Measurements from ENCODE around the gene ITGB5. TPM values are rescaled to one million over a fixed set of nuclear protein-coding genes. Genes with fewer than 3 reads are reported as not detected.

The ITGB5 gene
- polyA plus RNA-seq, 1 experiment = 393 TPM

DNA sequence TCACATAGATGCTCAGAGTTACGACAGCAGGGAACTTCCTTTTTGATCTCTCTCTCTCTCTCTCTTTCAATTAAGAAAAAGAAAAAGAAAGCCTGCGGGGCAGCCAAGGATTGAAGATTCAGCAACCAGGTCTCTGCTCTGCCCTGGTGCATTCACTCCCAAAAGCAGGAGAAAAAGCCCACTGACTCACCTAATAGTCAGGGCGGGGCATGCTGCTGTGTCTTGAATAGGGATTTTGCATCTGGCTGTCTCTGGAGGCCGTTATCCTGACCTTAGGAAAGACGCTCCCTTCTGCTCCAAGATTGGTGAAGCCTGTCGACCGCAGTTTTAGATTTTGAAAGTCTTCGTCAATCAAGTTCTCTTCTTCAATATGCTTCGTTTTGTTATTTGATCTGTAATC, 20.8 kb upstream of the ITGB5 start:
- no peak for DNase-seq (ENCODE audit: low read depth)
- POLR2A ChIA-PET = no interaction called here

DNA sequence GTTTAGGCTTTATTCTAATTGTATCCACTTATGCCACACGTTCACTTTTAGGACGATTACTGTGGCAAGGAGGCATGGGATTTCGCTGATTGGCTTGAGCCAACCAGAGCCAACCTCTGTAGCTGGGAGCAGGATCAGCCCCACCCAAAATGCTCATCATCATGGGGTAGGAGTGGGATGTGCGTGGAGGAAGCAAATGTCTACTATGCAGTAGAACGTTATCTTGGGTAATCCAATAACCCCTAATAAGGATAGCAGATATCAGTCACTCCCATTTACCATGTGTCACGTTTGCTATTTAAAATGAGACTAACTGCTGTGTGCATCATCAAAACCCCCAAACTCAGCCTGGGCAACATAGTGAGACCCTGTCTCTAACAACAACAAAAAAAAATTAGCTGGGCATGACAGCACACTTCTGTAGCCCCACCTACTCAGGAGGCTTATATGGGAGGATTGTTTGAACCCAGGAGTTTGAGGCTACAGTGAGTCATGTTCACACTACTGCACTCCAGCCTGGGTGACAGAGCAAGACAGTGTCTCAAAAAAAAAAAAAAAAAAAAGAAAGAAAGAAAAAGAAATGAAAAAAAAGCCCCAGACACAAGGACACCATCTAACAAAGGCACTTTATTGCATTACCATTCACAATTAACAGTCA, 17.8 kb upstream of the ITGB5 start:
- POLR2A ChIA-PET = no interaction called here
- DNase-seq (ENCODE audit: low read depth) = no peak
- no peak overlapping the region for H3K4me3 ChIP-seq (ENCODE audit: low read depth, low read length)
- no peaks in the 10 kb centered on the region for H3K36me3 ChIP-seq (ENCODE audit: control insufficient read depth, insufficient read depth, low read length)
- TF ChIP-seq, protein P1, sequence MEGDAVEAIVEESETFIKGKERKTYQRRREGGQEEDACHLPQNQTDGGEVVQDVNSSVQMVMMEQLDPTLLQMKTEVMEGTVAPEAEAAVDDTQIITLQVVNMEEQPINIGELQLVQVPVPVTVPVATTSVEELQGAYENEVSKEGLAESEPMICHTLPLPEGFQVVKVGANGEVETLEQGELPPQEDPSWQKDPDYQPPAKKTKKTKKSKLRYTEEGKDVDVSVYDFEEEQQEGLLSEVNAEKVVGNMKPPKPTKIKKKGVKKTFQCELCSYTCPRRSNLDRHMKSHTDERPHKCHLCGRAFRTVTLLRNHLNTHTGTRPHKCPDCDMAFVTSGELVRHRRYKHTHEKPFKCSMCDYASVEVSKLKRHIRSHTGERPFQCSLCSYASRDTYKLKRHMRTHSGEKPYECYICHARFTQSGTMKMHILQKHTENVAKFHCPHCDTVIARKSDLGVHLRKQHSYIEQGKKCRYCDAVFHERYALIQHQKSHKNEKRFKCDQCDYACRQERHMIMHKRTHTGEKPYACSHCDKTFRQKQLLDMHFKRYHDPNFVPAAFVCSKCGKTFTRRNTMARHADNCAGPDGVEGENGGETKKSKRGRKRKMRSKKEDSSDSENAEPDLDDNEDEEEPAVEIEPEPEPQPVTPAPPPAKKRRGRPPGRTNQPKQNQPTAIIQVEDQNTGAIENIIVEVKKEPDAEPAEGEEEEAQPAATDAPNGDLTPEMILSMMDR (IDR thresholded peaks at IDR 0.05; ENCODE audit: insufficient read depth, low read depth, low read length) = no peak
- CTCF ChIA-PET = interaction anchor here (1.0 to 7.1 kb wide), 6 partner anchors 29 to 345 kb away, joined by 3 to 223 read pairs (median 4); no protein-coding TSS in a partner anchor
- H3K27me3 ChIP-seq (ENCODE audit: control insufficient read depth, insufficient read depth, low read length) = peaks cover 4% of the 10 kb centered on the region; the same call in 1 of the 2 replicates

More for the DNA sequence above, 20.8 kb upstream of the ITGB5 start:
- peaks cover 10% of the 10 kb centered on the region; the same call in 1 of the 2 replicates for H3K27me3 ChIP-seq (ENCODE audit: control insufficient read depth, insufficient read depth, low read length)
- H3K4me3 ChIP-seq (ENCODE audit: low read depth, low read length) = no peak overlapping the region
- TF ChIP-seq, protein P1 (IDR thresholded peaks at IDR 0.05; ENCODE audit: insufficient read depth, low read depth, low read length) = no peak
- CTCF ChIA-PET = interaction anchor here (2.2 kb wide), 1 partner anchor 678 kb away, joined by 11 read pairs; no protein-coding TSS in a partner anchor
- H3K36me3 ChIP-seq (ENCODE audit: control insufficient read depth, insufficient read depth, low read length) = no peaks in the 10 kb centered on the region

DNA sequence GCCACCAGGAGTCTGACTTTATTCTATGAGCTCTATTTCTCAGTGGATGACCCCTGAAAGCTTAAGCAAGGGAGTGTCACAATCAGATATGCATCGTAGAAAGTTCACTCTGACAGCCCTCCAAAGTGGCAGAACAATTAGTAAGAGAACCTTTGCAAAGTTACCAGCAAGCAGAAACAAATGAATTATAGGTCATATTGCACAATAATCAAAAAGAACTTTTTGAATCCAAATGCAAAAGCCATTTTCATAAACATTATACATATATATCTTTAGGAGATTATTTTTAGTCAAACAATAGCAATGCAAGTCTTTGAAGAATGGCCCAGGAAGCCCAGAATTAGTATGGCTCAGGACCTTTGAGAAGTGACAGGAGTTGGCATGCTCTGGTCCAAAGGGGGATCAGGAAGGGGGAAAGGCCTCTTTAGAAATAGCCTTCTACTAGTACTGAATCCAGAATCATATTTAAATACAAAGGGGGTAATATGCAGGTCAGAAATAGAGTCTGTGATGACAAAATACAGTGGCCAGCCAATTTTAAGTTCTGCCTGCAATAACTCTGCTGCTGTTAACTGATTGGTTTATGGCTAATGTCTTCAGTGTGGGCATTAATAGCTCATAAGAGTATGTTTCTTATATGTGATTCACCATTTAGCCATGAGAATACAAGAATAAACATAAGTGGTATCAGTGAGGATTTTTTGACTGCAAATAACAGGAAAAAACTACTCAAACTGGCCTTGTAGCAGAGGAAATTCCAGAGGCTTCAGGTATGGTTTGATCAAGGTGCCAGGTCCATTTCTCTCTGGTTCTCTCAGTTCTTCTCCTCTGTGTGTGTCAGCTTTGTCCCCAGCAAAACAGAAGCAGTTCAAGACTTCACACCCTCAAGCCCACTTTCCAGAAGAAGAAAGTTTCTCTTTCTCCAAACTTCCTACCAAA, 17.0 kb upstream of the ITGB5 start:
- POLR2A ChIA-PET = no interaction called here
- peaks cover 4% of the 10 kb centered on the region; the same call in 1 of the 2 replicates for H3K27me3 ChIP-seq (ENCODE audit: control insufficient read depth, insufficient read depth, low read length)
- H3K36me3 ChIP-seq (ENCODE audit: control insufficient read depth, insufficient read depth, low read length) = no peaks in the 10 kb centered on the region
- TF ChIP-seq, protein P1 (IDR thresholded peaks at IDR 0.05; ENCODE audit: insufficient read depth, low read depth, low read length) = no peak
- DNase-seq (ENCODE audit: low read depth) = no peak
- H3K4me3 ChIP-seq (ENCODE audit: low read depth, low read length) = no peak overlapping the region
- CTCF ChIA-PET = interaction anchor here (0.7 to 7.1 kb wide), 10 partner anchors 23 to 682 kb away, joined by 3 to 223 read pairs (median 4); no protein-coding TSS in a partner anchor

DNA sequence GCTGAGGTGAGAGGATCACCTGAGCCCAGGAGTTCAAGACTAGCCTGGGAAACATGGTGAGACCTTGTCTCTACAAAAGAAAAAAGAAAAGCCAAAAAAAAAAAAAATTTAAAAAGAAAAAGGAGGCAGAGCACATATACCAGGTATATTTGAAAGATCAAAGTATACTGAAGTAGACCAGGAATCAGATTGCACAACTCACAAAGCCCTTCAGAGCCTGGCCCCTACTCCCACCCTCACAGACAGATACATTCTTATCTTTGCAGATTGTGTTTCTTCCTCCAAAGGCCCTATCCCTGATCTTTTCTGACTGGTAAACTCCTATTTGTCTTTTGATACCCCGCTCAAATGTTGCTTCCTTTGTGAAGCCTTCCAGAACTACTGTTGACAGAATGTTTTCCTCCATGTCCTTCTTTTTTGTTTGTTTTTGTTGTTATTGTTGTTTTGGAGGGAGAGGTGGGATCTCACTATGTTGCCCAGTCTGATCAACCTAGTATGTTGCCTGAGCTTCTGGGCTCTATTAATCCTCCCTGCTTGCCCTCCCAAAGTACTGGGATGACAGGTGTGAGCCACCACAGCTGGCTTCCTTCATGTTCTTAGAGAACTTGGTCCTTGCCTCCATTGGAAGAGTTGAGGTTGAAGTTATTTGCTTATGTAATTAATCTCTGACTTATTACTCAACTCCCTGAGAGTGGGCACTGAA, 9.8 kb upstream of the ITGB5 start:
- Histone ChIP-seq H3K36me3 (ENCODE audit: control insufficient read depth, insufficient read depth, low read length) (no peaks in the 10 kb centered on the region), H3K27me3 (ENCODE audit: control insufficient read depth, insufficient read depth, low read length) (no peaks in the 10 kb centered on the region), H3K4me3 (ENCODE audit: low read depth, low read length) (no peak overlapping the region)
- TF ChIP-seq, protein P1 (IDR thresholded peaks at IDR 0.05; ENCODE audit: insufficient read depth, low read depth, low read length) = no peak
- no peak for DNase-seq (ENCODE audit: low read depth)
- ChIA-PET CTCF (interaction anchor here (1.0 to 4.6 kb wide), 3 partner anchors 110 to 337 kb away, joined by 4 to 22 read pairs (median 5); no protein-coding TSS in a partner anchor), POLR2A (interaction anchor here (0.9 kb wide), 1 partner anchor 127 kb away, joined by 3 read pairs; no protein-coding TSS in a partner anchor)
